ENCODE measurements around the gene TK2.
A peak's percentile ranks its signal among the peaks of the same experiment; 100 is the strongest.

Gene TK2

GRCh38 chr16:66544016-66544757, 5.7 kb downstream of the TK2 start:
- no peak for DNase-seq

GRCh38 chr16:66543541-66543940, 6.4 kb downstream of the TK2 start:
- no peak for DNase-seq

- DNase-seq: no peak
These were observed 7.5 kb downstream of the TK2 start for GRCh38 chr16:66542396-66542795.

GRCh38 chr16:66541388-66542355, 8.2 kb downstream of the TK2 start:
- no peak for DNase-seq

- no peak for DNase-seq
These were observed 10.1 kb downstream of the TK2 start for GRCh38 chr16:66539623-66540469.

- DNase-seq: no peak
These were observed 11.0 kb downstream of the TK2 start for GRCh38 chr16:66538910-66539309.

- no peak for DNase-seq
These were observed 12.7 kb downstream of the TK2 start for GRCh38 chr16:66537236-66537635.

- no peak for DNase-seq
These were observed 13.4 kb downstream of the TK2 start for GRCh38 chr16:66536525-66536924.

- DNase-seq: no peak
These were observed 15.5 kb downstream of the TK2 start for GRCh38 chr16:66534376-66534799.

- DNase-seq: no peak
These were observed 20.4 kb downstream of the TK2 start for GRCh38 chr16:66529475-66529874.

- DNase-seq: no peak
These were observed 21.6 kb downstream of the TK2 start for GRCh38 chr16:66528294-66528693.

GRCh38 chr16:66525396-66526180, 24.3 kb downstream of the TK2 start:
- no peak for DNase-seq

- DNase-seq: no peak
These were observed 25.2 kb downstream of the TK2 start for GRCh38 chr16:66524601-66525164.

- no peak for DNase-seq
These were observed 26.0 kb downstream of the TK2 start for GRCh38 chr16:66523861-66524354.

- no peak for DNase-seq
These were observed 26.9 kb downstream of the TK2 start for GRCh38 chr16:66522816-66523590.

GRCh38 chr16:66521951-66522771, 27.8 kb downstream of the TK2 start:
- DNase-seq: peak; percentile 93 to 94

GRCh38 chr16:66521252-66521713, 28.6 kb downstream of the TK2 start:
- no peak for DNase-seq

GRCh38 chr16:66520406-66521170, 29.3 kb downstream of the TK2 start:
- DNase-seq: no peak
